ENCODE data around the gene SMG6.

SMG6 gene

GRCh38 chr17:2071455-2072281, 231.9 kb downstream of the SMG6 start:
- Histone ChIP-seq H3K9ac (ENCODE audit: low read depth, low read length) (no peak overlapping the region), H3K9me3 (ENCODE audit: control insufficient read depth, insufficient read depth, low read length) (no peaks in the 10 kb centered on the region), H3K36me3 (ENCODE audit: insufficient read depth, low read length) (no peaks in the 10 kb centered on the region), H3K4me1 (ENCODE audit: insufficient read depth, low read length) (peaks cover 10% of the 10 kb centered on the region; the same call in 1 of the 2 replicates)

GRCh38 chr17:2071024-2071385, 232.6 kb downstream of the SMG6 start:
- H3K9me3 ChIP-seq (ENCODE audit: control insufficient read depth, insufficient read depth, low read length), result no peaks in the 10 kb centered on the region
- peaks cover 10% of the 10 kb centered on the region; the same call in 1 of the 2 replicates for H3K4me1 ChIP-seq (ENCODE audit: insufficient read depth, low read length)
- no peak overlapping the region for H3K9ac ChIP-seq (ENCODE audit: low read depth, low read length)
- no peaks in the 10 kb centered on the region for H3K36me3 ChIP-seq (ENCODE audit: insufficient read depth, low read length)

- H3K4me1 ChIP-seq (ENCODE audit: insufficient read depth, low read length), result peaks cover 10% of the 10 kb centered on the region; the same call in 1 of the 2 replicates
- no peaks in the 10 kb centered on the region for H3K36me3 ChIP-seq (ENCODE audit: insufficient read depth, low read length)
- no peaks in the 10 kb centered on the region for H3K9me3 ChIP-seq (ENCODE audit: control insufficient read depth, insufficient read depth, low read length)
- H3K9ac ChIP-seq (ENCODE audit: low read depth, low read length), result no peak overlapping the region
Measured at GRCh38 chr17:2070241-2071023, 233.2 kb downstream of the SMG6 start.

GRCh38 chr17:2068519-2069051, 235.0 kb downstream of the SMG6 start:
- Histone ChIP-seq H3K36me3 (ENCODE audit: insufficient read depth, low read length) (no peaks in the 10 kb centered on the region), H3K4me1 (ENCODE audit: insufficient read depth, low read length) (peaks cover 14% of the 10 kb centered on the region), H3K9me3 (ENCODE audit: control insufficient read depth, insufficient read depth, low read length) (no peaks in the 10 kb centered on the region), H3K9ac (ENCODE audit: low read depth, low read length) (no peak overlapping the region)

GRCh38 chr17:2068031-2068518, 235.5 kb downstream of the SMG6 start:
- H3K4me1 ChIP-seq (ENCODE audit: insufficient read depth, low read length), result peaks cover 19% of the 10 kb centered on the region
- no peak overlapping the region for H3K9ac ChIP-seq (ENCODE audit: low read depth, low read length)

GRCh38 chr17:2067608-2068024, 236.0 kb downstream of the SMG6 start:
- Histone ChIP-seq H3K4me1 (ENCODE audit: insufficient read depth, low read length) (peaks cover 23% of the 10 kb centered on the region), H3K9ac (ENCODE audit: low read depth, low read length) (no peak overlapping the region), H3K36me3 (ENCODE audit: insufficient read depth, low read length) (no peaks in the 10 kb centered on the region), H3K9me3 (ENCODE audit: control insufficient read depth, insufficient read depth, low read length) (no peaks in the 10 kb centered on the region)

More at GRCh38 chr17:2068031-2068518, 235.5 kb downstream of the SMG6 start:
- no peaks in the 10 kb centered on the region for H3K9me3 ChIP-seq (ENCODE audit: control insufficient read depth, insufficient read depth, low read length)
- no peaks in the 10 kb centered on the region for H3K36me3 ChIP-seq (ENCODE audit: insufficient read depth, low read length)

- H3K9me3 ChIP-seq (ENCODE audit: control insufficient read depth, insufficient read depth, low read length), result no peaks in the 10 kb centered on the region
- H3K36me3 ChIP-seq (ENCODE audit: insufficient read depth, low read length), result no peaks in the 10 kb centered on the region
- H3K4me1 ChIP-seq (ENCODE audit: insufficient read depth, low read length), result peaks cover 28% of the 10 kb centered on the region
- H3K9ac ChIP-seq (ENCODE audit: low read depth, low read length), result no peak overlapping the region
Measured at GRCh38 chr17:2067048-2067561, 236.5 kb downstream of the SMG6 start.

- peaks cover 26% of the 10 kb centered on the region for H3K4me1 ChIP-seq (ENCODE audit: insufficient read depth, low read length)
- H3K9ac ChIP-seq (ENCODE audit: low read depth, low read length), result no peak overlapping the region
- H3K36me3 ChIP-seq (ENCODE audit: insufficient read depth, low read length), result no peaks in the 10 kb centered on the region
- H3K9me3 ChIP-seq (ENCODE audit: control insufficient read depth, insufficient read depth, low read length), result no peaks in the 10 kb centered on the region
Measured at GRCh38 chr17:2065949-2066400, 237.6 kb downstream of the SMG6 start.

- no peak overlapping the region for H3K9ac ChIP-seq (ENCODE audit: low read depth, low read length)
- no peaks in the 10 kb centered on the region for H3K9me3 ChIP-seq (ENCODE audit: control insufficient read depth, insufficient read depth, low read length)
- H3K4me1 ChIP-seq (ENCODE audit: insufficient read depth, low read length), result peaks cover 23% of the 10 kb centered on the region
- no peaks in the 10 kb centered on the region for H3K36me3 ChIP-seq (ENCODE audit: insufficient read depth, low read length)
Measured at GRCh38 chr17:2064980-2065785, 238.4 kb downstream of the SMG6 start.

- Histone ChIP-seq H3K9me3 (ENCODE audit: control insufficient read depth, insufficient read depth, low read length) (no peaks in the 10 kb centered on the region), H3K9ac (ENCODE audit: low read depth, low read length) (no peak overlapping the region), H3K4me1 (ENCODE audit: insufficient read depth, low read length) (peaks cover 23% of the 10 kb centered on the region), H3K36me3 (ENCODE audit: insufficient read depth, low read length) (no peaks in the 10 kb centered on the region)
Measured at GRCh38 chr17:2064520-2064971, 239.0 kb downstream of the SMG6 start.

- H3K9me3 ChIP-seq (ENCODE audit: control insufficient read depth, insufficient read depth, low read length), result no peaks in the 10 kb centered on the region
- no peaks in the 10 kb centered on the region for H3K36me3 ChIP-seq (ENCODE audit: insufficient read depth, low read length)
- no peak overlapping the region for H3K9ac ChIP-seq (ENCODE audit: low read depth, low read length)
- peaks cover 23% of the 10 kb centered on the region for H3K4me1 ChIP-seq (ENCODE audit: insufficient read depth, low read length)
Measured at GRCh38 chr17:2064147-2064489, 239.5 kb downstream of the SMG6 start.

- peaks cover 19% of the 10 kb centered on the region for H3K4me1 ChIP-seq (ENCODE audit: insufficient read depth, low read length)
- no peaks in the 10 kb centered on the region for H3K36me3 ChIP-seq (ENCODE audit: insufficient read depth, low read length)
- no peaks in the 10 kb centered on the region for H3K9me3 ChIP-seq (ENCODE audit: control insufficient read depth, insufficient read depth, low read length)
- H3K9ac ChIP-seq (ENCODE audit: low read depth, low read length), result no peak overlapping the region
Measured at GRCh38 chr17:2063261-2064146, 240.1 kb downstream of the SMG6 start.

GRCh38 chr17:2062571-2063183, 240.9 kb downstream of the SMG6 start:
- Histone ChIP-seq H3K9me3 (ENCODE audit: control insufficient read depth, insufficient read depth, low read length) (no peaks in the 10 kb centered on the region), H3K36me3 (ENCODE audit: insufficient read depth, low read length) (no peaks in the 10 kb centered on the region), H3K4me1 (ENCODE audit: insufficient read depth, low read length) (peaks cover 18% of the 10 kb centered on the region), H3K9ac (ENCODE audit: low read depth, low read length) (no peak overlapping the region)

Data from ES-I3 (cell line).